ENCODE results near the gene ITIH2.

GRCh38 chr10:7756360-7756992 is 53.4 kb downstream of the ITIH2 start:
- no peak for TF ChIP-seq EZH2 (IDR thresholded peaks at IDR 0.05; ENCODE audit: borderline replicate concordance, low read depth, low read length, severe bottlenecking)
- TF ChIP-seq, protein P1, sequence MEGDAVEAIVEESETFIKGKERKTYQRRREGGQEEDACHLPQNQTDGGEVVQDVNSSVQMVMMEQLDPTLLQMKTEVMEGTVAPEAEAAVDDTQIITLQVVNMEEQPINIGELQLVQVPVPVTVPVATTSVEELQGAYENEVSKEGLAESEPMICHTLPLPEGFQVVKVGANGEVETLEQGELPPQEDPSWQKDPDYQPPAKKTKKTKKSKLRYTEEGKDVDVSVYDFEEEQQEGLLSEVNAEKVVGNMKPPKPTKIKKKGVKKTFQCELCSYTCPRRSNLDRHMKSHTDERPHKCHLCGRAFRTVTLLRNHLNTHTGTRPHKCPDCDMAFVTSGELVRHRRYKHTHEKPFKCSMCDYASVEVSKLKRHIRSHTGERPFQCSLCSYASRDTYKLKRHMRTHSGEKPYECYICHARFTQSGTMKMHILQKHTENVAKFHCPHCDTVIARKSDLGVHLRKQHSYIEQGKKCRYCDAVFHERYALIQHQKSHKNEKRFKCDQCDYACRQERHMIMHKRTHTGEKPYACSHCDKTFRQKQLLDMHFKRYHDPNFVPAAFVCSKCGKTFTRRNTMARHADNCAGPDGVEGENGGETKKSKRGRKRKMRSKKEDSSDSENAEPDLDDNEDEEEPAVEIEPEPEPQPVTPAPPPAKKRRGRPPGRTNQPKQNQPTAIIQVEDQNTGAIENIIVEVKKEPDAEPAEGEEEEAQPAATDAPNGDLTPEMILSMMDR (IDR thresholded peaks at IDR 0.05; ENCODE audit: borderline replicate concordance, extremely low read depth, low read length, poor library complexity, severe bottlenecking): peak; percentile 69
